ENCODE data around the gene RNF20.

DNA sequence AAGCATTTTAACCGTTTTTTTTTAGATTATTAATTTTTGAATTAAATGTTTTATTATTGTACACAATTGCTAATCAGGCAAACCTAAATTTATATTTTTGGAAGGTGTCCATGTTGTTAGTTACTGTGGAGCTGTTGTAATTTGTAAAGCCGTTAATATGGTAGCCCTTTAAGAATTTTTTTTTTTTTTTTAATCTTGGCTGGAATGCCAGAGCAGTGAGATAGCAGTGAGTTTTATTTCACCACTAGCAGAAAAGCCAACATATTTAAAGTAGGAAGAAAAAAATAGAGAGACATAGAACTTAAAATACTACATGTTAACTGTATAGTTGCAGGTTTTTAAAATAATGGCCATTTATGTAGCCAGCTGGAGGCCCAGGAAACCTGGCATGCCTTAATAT, 35.3 kb upstream of the RNF20 start:
- TF ChIP-seq ZNF274 (IDR thresholded peaks at IDR 0.05; ENCODE audit: low read depth, low read length) (no peak), YY1 (IDR thresholded peaks at IDR 0.05; ENCODE audit: insufficient read depth, insufficient read length) (no peak), SUZ12 (IDR thresholded peaks at IDR 0.05; ENCODE audit: extremely low read depth, insufficient read depth, insufficient read length) (no peak)
